Mesothelial cell of epicardium (in vitro differentiated cells): ENCODE measurements around the gene TGFBR3. TPM values are rescaled to one million over a fixed set of nuclear protein-coding genes. Genes with fewer than 3 reads are reported as not detected.

ENCODE experiments used
- DNase-seq, 2 experiments: peaks; one replicate each; pipeline ENCODE4 v3.0.0; 2021; ENCODE audit warnings: low spot score in 2 of 2; ENCODE audit not compliant: unreplicated experiment in 2 of 2
- H3K27ac Mint-ChIP-seq: 2 replicates; pipeline ENCODE4 v1.8.0; 2021; ENCODE audit warnings: mixed read lengths
- H3K27me3 Mint-ChIP-seq: 2 replicates; pipeline ENCODE4 v1.8.0; 2021; ENCODE audit warnings: low read depth, mixed read lengths
- H3K36me3 Mint-ChIP-seq: 2 replicates; pipeline ENCODE4 v1.8.0; 2021; ENCODE audit warnings: mixed read lengths
- H3K4me1 Mint-ChIP-seq: 2 replicates; pipeline ENCODE4 v1.8.0; 2021; ENCODE audit warnings: mixed read lengths
- H3K4me3 Mint-ChIP-seq: 2 replicates; pipeline ENCODE4 v1.8.0; 2021; ENCODE audit warnings: mild to moderate bottlenecking, moderate library complexity, mixed read lengths
- H3K9me3 Mint-ChIP-seq: 2 replicates; pipeline ENCODE4 v1.8.0; 2021; ENCODE audit warnings: mixed read lengths
- CTCF ChIP-seq: fragments of 200-600 bp; sonication (generic); IDR thresholded peaks from one replicate; pipeline ENCODE4 v1.5.0; 2021; ENCODE audit warnings: antibody characterized with exemption; ENCODE audit not compliant: unreplicated experiment
- total RNA-seq: library from RNA; stranded (reverse); gene quantifications from 3 replicates; pipeline ENCODE4 v1.2.1, GENCODE V29; 2021

TGFBR3 gene
- total RNA-seq, 1 donor from 2014 or later, result 20.7 TPM

GRCh38 chr1:91710261-91710660, 175.7 kb downstream of the TGFBR3 start:
- no peak for TF ChIP-seq CTCF
- no peaks in the 10 kb centered on the region for H3K27me3 Mint-ChIP-seq
- peaks cover 4% of the 10 kb centered on the region for H3K36me3 Mint-ChIP-seq
- no peaks in the 10 kb centered on the region for H3K9me3 Mint-ChIP-seq
- H3K4me3 Mint-ChIP-seq, result no peak overlapping the region
- DNase-seq, result no peak
- H3K4me1 Mint-ChIP-seq, result peaks cover 22% of the 10 kb centered on the region
- H3K27ac Mint-ChIP-seq, result no peak overlapping the region

GRCh38 chr1:91708691-91709090, 177.3 kb downstream of the TGFBR3 start:
- TF ChIP-seq CTCF, result no peak
- DNase-seq, result no peak
- H3K27me3 Mint-ChIP-seq, result no peaks in the 10 kb centered on the region
- no peak overlapping the region for H3K27ac Mint-ChIP-seq
- peaks cover 4% of the 10 kb centered on the region for H3K36me3 Mint-ChIP-seq
- H3K4me1 Mint-ChIP-seq, result peaks cover 10% of the 10 kb centered on the region
- no peak overlapping the region for H3K4me3 Mint-ChIP-seq
- no peaks in the 10 kb centered on the region for H3K9me3 Mint-ChIP-seq

GRCh38 chr1:91707890-91708218, 178.1 kb downstream of the TGFBR3 start:
- H3K9me3 Mint-ChIP-seq, result no peaks in the 10 kb centered on the region
- DNase-seq, result no peak
- TF ChIP-seq CTCF, result no peak
- peaks cover 6% of the 10 kb centered on the region for H3K4me1 Mint-ChIP-seq
- H3K36me3 Mint-ChIP-seq, result peaks cover 7% of the 10 kb centered on the region
- no peak overlapping the region for H3K27ac Mint-ChIP-seq
- no peaks in the 10 kb centered on the region for H3K27me3 Mint-ChIP-seq
- no peak overlapping the region for H3K4me3 Mint-ChIP-seq

GRCh38 chr1:91707114-91707889, 178.6 kb downstream of the TGFBR3 start:
- H3K27me3 Mint-ChIP-seq, result no peaks in the 10 kb centered on the region
- H3K9me3 Mint-ChIP-seq, result no peaks in the 10 kb centered on the region
- DNase-seq, result no peak
- no peak overlapping the region for H3K4me3 Mint-ChIP-seq
- H3K27ac Mint-ChIP-seq, result no peak overlapping the region
- H3K4me1 Mint-ChIP-seq, result peaks cover 6% of the 10 kb centered on the region
- H3K36me3 Mint-ChIP-seq, result peaks cover 7% of the 10 kb centered on the region
- no peak for TF ChIP-seq CTCF

GRCh38 chr1:91706140-91706957, 179.6 kb downstream of the TGFBR3 start:
- no peak for TF ChIP-seq CTCF
- Mint-ChIP-seq H3K36me3 (peaks cover 7% of the 10 kb centered on the region), H3K9me3 (no peaks in the 10 kb centered on the region), H3K4me1 (peaks cover under 1% of the 10 kb centered on the region), H3K27me3 (no peaks in the 10 kb centered on the region), H3K4me3 (no peak overlapping the region), H3K27ac (no peak overlapping the region)
- DNase-seq, result no peak
